ENCODE data around the gene LRFN2. TPM values are rescaled to one million over a fixed set of nuclear protein-coding genes. Genes with fewer than 3 reads are reported as not detected.

Gene LRFN2
- polyA plus RNA-seq, 1 donor from 2014 or later: 14.8 TPM

- no peaks in the 10 kb centered on the region for H3K9me2 ChIP-seq (ENCODE audit: insufficient read depth, low read length)
- H2AFZ ChIP-seq (ENCODE audit: low read depth, low read length): no peak overlapping the region
- no peak overlapping the region for H3K4me3 ChIP-seq (ENCODE audit: low read length)
- no peak overlapping the region for H3K27ac ChIP-seq (ENCODE audit: low read length)
- no peak overlapping the region for H3K9ac ChIP-seq (ENCODE audit: low read length)
- no peaks in the 10 kb centered on the region for H3K36me3 ChIP-seq (ENCODE audit: insufficient read depth, low read length)
- H3F3A ChIP-seq (ENCODE audit: insufficient read depth, low read length, poor library complexity, severe bottlenecking): no peaks in the 10 kb centered on the region
- no peaks in the 10 kb centered on the region for H3K79me2 ChIP-seq (replicated peaks; ENCODE audit: insufficient read depth, low read length)
- TF ChIP-seq EP300 (conservative IDR thresholded peaks at IDR 0.05; ENCODE audit: poor library complexity, severe bottlenecking) (no peak), EZH2 (IDR thresholded peaks at IDR 0.05; ENCODE audit: borderline replicate concordance, insufficient read depth, low read length, poor library complexity, severe bottlenecking) (no peak), MXI1 (conservative IDR thresholded peaks at IDR 0.05; ENCODE audit: poor library complexity, severe bottlenecking) (no peak), POLR2AphosphoS5 (IDR thresholded peaks at IDR 0.05) (no peak), RAD21 (conservative IDR thresholded peaks at IDR 0.05) (no peak), SMC3 (conservative IDR thresholded peaks at IDR 0.05; ENCODE audit: poor library complexity) (no peak), CTCF (IDR thresholded peaks at IDR 0.05; ENCODE audit: poor library complexity, severe bottlenecking) (no peak), TAF1 (IDR thresholded peaks at IDR 0.05; ENCODE audit: low read depth) (no peak)
- H3K27me3 ChIP-seq (ENCODE audit: insufficient read depth, low read depth, low read length): no peaks in the 10 kb centered on the region
- H4K20me1 ChIP-seq (ENCODE audit: insufficient read depth): no peaks in the 10 kb centered on the region
- no peaks in the 10 kb centered on the region for H3K9me3 ChIP-seq (ENCODE audit: low read length)
- H3K4me2 ChIP-seq (ENCODE audit: low read length): no peak overlapping the region
Measured at GRCh38 chr6:40422046-40422445, 165.1 kb downstream of the LRFN2 start.

- no peaks in the 10 kb centered on the region for H3K36me3 ChIP-seq (ENCODE audit: insufficient read depth, low read length)
- H3K9ac ChIP-seq (ENCODE audit: low read length): no peak overlapping the region
- no peak overlapping the region for H3K4me2 ChIP-seq (ENCODE audit: low read length)
- no peaks in the 10 kb centered on the region for H3K79me2 ChIP-seq (replicated peaks; ENCODE audit: insufficient read depth, low read length)
- no peaks in the 10 kb centered on the region for H3F3A ChIP-seq (ENCODE audit: insufficient read depth, low read length, poor library complexity, severe bottlenecking)
- H3K9me3 ChIP-seq (ENCODE audit: low read length): no peaks in the 10 kb centered on the region
- no peak overlapping the region for H2AFZ ChIP-seq (ENCODE audit: low read depth, low read length)
- no peaks in the 10 kb centered on the region for H3K27me3 ChIP-seq (ENCODE audit: insufficient read depth, low read depth, low read length)
- TF ChIP-seq MXI1 (conservative IDR thresholded peaks at IDR 0.05; ENCODE audit: poor library complexity, severe bottlenecking): no peak
- no peak for TF ChIP-seq REST (IDR thresholded peaks at IDR 0.05; ENCODE audit: borderline replicate concordance)
- TF ChIP-seq CTCF (IDR thresholded peaks at IDR 0.05; ENCODE audit: poor library complexity, severe bottlenecking): no peak
- no peak for TF ChIP-seq SMC3 (conservative IDR thresholded peaks at IDR 0.05; ENCODE audit: poor library complexity)
- TF ChIP-seq EZH2 (IDR thresholded peaks at IDR 0.05; ENCODE audit: borderline replicate concordance, insufficient read depth, low read length, poor library complexity, severe bottlenecking): no peak
- no peak for TF ChIP-seq EP300 (conservative IDR thresholded peaks at IDR 0.05; ENCODE audit: poor library complexity, severe bottlenecking)
- TF ChIP-seq TAF1 (IDR thresholded peaks at IDR 0.05; ENCODE audit: low read depth): no peak
- TF ChIP-seq POLR2AphosphoS5 (IDR thresholded peaks at IDR 0.05): no peak
- TF ChIP-seq RAD21 (conservative IDR thresholded peaks at IDR 0.05): no peak
- H3K27ac ChIP-seq (ENCODE audit: low read length): no peak overlapping the region
- no peak overlapping the region for H3K4me3 ChIP-seq (ENCODE audit: low read length)
- no peaks in the 10 kb centered on the region for H4K20me1 ChIP-seq (ENCODE audit: insufficient read depth)
- H3K9me2 ChIP-seq (ENCODE audit: insufficient read depth, low read length): no peaks in the 10 kb centered on the region
Measured at GRCh38 chr6:40419946-40420728, 167.0 kb downstream of the LRFN2 start.

Measured in neural cell (in vitro differentiated cells).